ENCODE data around the gene ENTREP3. TPM values are rescaled to one million over a fixed set of nuclear protein-coding genes. Genes with fewer than 3 reads are reported as not detected.
"Not testable (repeated sequence)": the region's sequence is repeated elsewhere in the genome, so short reads cannot be mapped to it uniquely, and the experiment has no call there.

ENTREP3 gene
- total RNA-seq, 1 donor from 2014 or later = 2.9 TPM

- FAIRE-seq = no peak
These were observed 28.4 kb downstream of the ENTREP3 start for GRCh38 chr1:155226910-155227260.

GRCh38 chr1:155226188-155226909 is 28.9 kb downstream of the ENTREP3 start:
- FAIRE-seq (no peak), DNase-seq (ENCODE audit: low spot score in 2 of 2) (peak in 1 of 2 donors; percentile 48)

More at GRCh38 chr1:155226910-155227260, 28.4 kb downstream of the ENTREP3 start:
- no peak for DNase-seq (ENCODE audit: low spot score in 2 of 2)

- FAIRE-seq; DNase-seq (ENCODE audit: low spot score in 2 of 2): not testable (repeated sequence)
These were observed 29.9 kb downstream of the ENTREP3 start for GRCh38 chr1:155225404-155225759.

- DNase-seq (ENCODE audit: low spot score in 2 of 2) (no peak), FAIRE-seq (no peak)
These were observed 32.2 kb downstream of the ENTREP3 start for GRCh38 chr1:155223047-155223446.

- not testable (repeated sequence) for FAIRE-seq; DNase-seq (ENCODE audit: low spot score in 2 of 2)
These were observed 34.9 kb downstream of the ENTREP3 start for GRCh38 chr1:155220211-155220965.

GRCh38 chr1:155219592-155220031 is 35.7 kb downstream of the ENTREP3 start:
- DNase-seq (ENCODE audit: low spot score in 2 of 2) = peak in 1 of 2 donors; percentile 43
- no peak for FAIRE-seq

- FAIRE-seq (no peak), DNase-seq (ENCODE audit: low spot score in 2 of 2) (peak; percentile 67 to 72)
These were observed 36.3 kb downstream of the ENTREP3 start for GRCh38 chr1:155218854-155219591.

- not testable (repeated sequence) for DNase-seq (ENCODE audit: low spot score in 2 of 2); FAIRE-seq
These were observed 40.6 kb downstream of the ENTREP3 start for GRCh38 chr1:155214702-155215101.

- not testable (repeated sequence) for FAIRE-seq; DNase-seq (ENCODE audit: low spot score in 2 of 2)
These were observed 43.2 kb downstream of the ENTREP3 start for GRCh38 chr1:155212051-155212440.

GRCh38 chr1:155211381-155212050 is 43.8 kb downstream of the ENTREP3 start:
- DNase-seq (ENCODE audit: low spot score in 2 of 2); FAIRE-seq: not testable (repeated sequence)

- FAIRE-seq = no peak
- DNase-seq (ENCODE audit: low spot score in 2 of 2) = no peak
These were observed 44.8 kb downstream of the ENTREP3 start for GRCh38 chr1:155210314-155211104.

- FAIRE-seq = no peak
These were observed 46.0 kb downstream of the ENTREP3 start for GRCh38 chr1:155209312-155209721.

GRCh38 chr1:155208541-155209311 is 46.6 kb downstream of the ENTREP3 start, which contains the start of gene MTX1:
MTX1 (plus strand) TSS chr1:155208695; CDS start chr1:155208805, 110 bp downstream.
- DNase-seq (ENCODE audit: low spot score in 2 of 2) (peak; percentile 80 to 84), FAIRE-seq (no peak)

More at GRCh38 chr1:155209312-155209721, 46.0 kb downstream of the ENTREP3 start:
- peak in 1 of 2 donors; percentile 7 for DNase-seq (ENCODE audit: low spot score in 2 of 2)

- no peak for FAIRE-seq
- DNase-seq (ENCODE audit: low spot score in 2 of 2) = peak; percentile 42 to 43
These were observed 47.3 kb downstream of the ENTREP3 start, which contains the start of gene THBS3 for GRCh38 chr1:155207806-155208540. THBS3 (minus strand) TSS chr1:155207897; CDS start chr1:155207876, 21 bp downstream.

- DNase-seq (ENCODE audit: low spot score in 2 of 2) (peak; percentile 51 to 67), FAIRE-seq (no peak)
These were observed 48.1 kb downstream of the ENTREP3 start for GRCh38 chr1:155206891-155207805.

- FAIRE-seq (no peak), DNase-seq (ENCODE audit: low spot score in 2 of 2) (no peak)
These were observed 49.2 kb downstream of the ENTREP3 start for GRCh38 chr1:155205969-155206593.

Data from frontal cortex (tissue), 4 donors.